ENCODE results near the gene PCNT. TPM values are rescaled to one million over a fixed set of nuclear protein-coding genes. Genes with fewer than 3 reads are reported as not detected.

Gene PCNT
- total and polyA plus RNA-seq, 2 of the 4 experiments (the other 2 are of a cell fraction): 10.0 to 19.4 TPM

- H3K23ac ChIP-seq (ENCODE audit: low read depth, low read length): peak overlapping the region; percentile 95
- no peak overlapping the region for H2BK20ac ChIP-seq (ENCODE audit: low read depth, low read length)
- peak overlapping the region; percentile 35; the same call in 1 of the 2 replicates for H4K5ac ChIP-seq (ENCODE audit: low read depth, low read length)
- peak overlapping the region; percentile 95 for H2AK9ac ChIP-seq (replicated peaks; ENCODE audit: low read depth, low read length, poor library complexity)
- no peak overlapping the region; the same call in 2 of the 3 replicates for H2BK15ac ChIP-seq (ENCODE audit: low read depth, low read length)
- H2AK5ac ChIP-seq (ENCODE audit: low read depth, low read length): peak overlapping the region; percentile 60
- in situ Hi-C loops (cut with MboI; ENCODE audit: low sequenced_read_pairs) (no loop called here), dilution Hi-C loops (cut with HindIII; ENCODE audit: low sequenced_read_pairs, unreplicated experiment) (no loop called here), intact Hi-C loops (cut with micrococcal nuclease) (loop anchor here (1.0 to 10.0 kb wide), 2 partner anchors 40 to 350 kb away; partner anchors contain the start of gene MCM3AP)
- H3K79me1 ChIP-seq (ENCODE audit: low read depth in 1 of 2, low read length in 2 of 2): peaks cover 17 to 59% of the 10 kb centered on the region in 2 experiments
- peak overlapping the region; percentile 69 for H3K56ac ChIP-seq (ENCODE audit: extremely low read depth, insufficient read depth, low read length)
- peak overlapping the region; percentile 30 to 87; a peak in 3 of 4 replicates for H4K8ac ChIP-seq (ENCODE audit: low read depth in 2 of 2, low read length in 2 of 2)
- peak overlapping the region; percentile 40 for H4K91ac ChIP-seq (ENCODE audit: insufficient read depth, low read depth, low read length)
- DNase-seq (peak; percentile 47), ATAC-seq (ENCODE audit: low read depth) (peak; percentile 3)
- ChIA-PET CTCF (interaction anchor here (1.2 kb wide), 1 partner anchor 18 kb away, joined by 3 read pairs; no protein-coding TSS in a partner anchor), POLR2A (ENCODE audit: unreplicated experiment) (no interaction called here)
- peak overlapping the region; percentile 62 for H2BK5ac ChIP-seq (ENCODE audit: low read depth, low read length, poor library complexity, severe bottlenecking)
- H3K27ac ChIP-seq (ENCODE audit: insufficient read depth, low read length): peak overlapping the region; percentile 72
- H3K4me3 ChIP-seq (ENCODE audit: insufficient read depth, low read depth, low read length): peak overlapping the region; percentile 82
- H2AFZ ChIP-seq (replicated peaks; ENCODE audit: low read length, poor library complexity): peak overlapping the region; percentile 91
- peak overlapping the region; percentile 87 for H3K4ac ChIP-seq (ENCODE audit: low read depth, low read length)
- no peak overlapping the region for H3K18ac ChIP-seq (ENCODE audit: low read depth, low read length)
- peaks cover 11% of the 10 kb centered on the region for H3K4me1 ChIP-seq (ENCODE audit: control insufficient read depth, insufficient read depth, low read length)
- H2BK120ac ChIP-seq (ENCODE audit: low read depth, low read length): no peak overlapping the region
- H3K36me3 ChIP-seq (ENCODE audit: control insufficient read depth, insufficient read depth, low read length): peaks cover 9% of the 10 kb centered on the region
- peak overlapping the region; percentile 85 for H3K9ac ChIP-seq (ENCODE audit: low read depth, low read length)
- peak overlapping the region; percentile 96 for H3K14ac ChIP-seq (replicated peaks; ENCODE audit: low read depth, low read length)
- H3K4me2 ChIP-seq (ENCODE audit: low read depth, low read length): peak overlapping the region; percentile 96
- H3K27me3 ChIP-seq (ENCODE audit: control insufficient read depth, insufficient read depth, low read length): no peaks in the 10 kb centered on the region
- H3K9me1 ChIP-seq (ENCODE audit: insufficient read depth, low read length): peaks cover 9% of the 10 kb centered on the region
- WGBS, 2 experiments (ENCODE audit: extremely low coverage in 2 of 2, insufficient read length in 1 of 2): 3% methylated on average over 18 of the region's 43 CpGs; no CpG with 5 or more reads in 1 of the 2 experiments
- TF ChIP-seq CTCF (conservative IDR thresholded peaks at IDR 0.05; ENCODE audit: low read depth, low read length) (peak; percentile 26; the same call in 1 of the 2 replicates), RAD21 (IDR thresholded peaks at IDR 0.05; ENCODE audit: low read length) (peak; percentile 12; the same call in 1 of the 2 replicates), RCOR1 (IDR thresholded peaks at IDR 0.05; ENCODE audit: insufficient replicate concordance, low read length) (no peak), MAZ (IDR thresholded peaks at IDR 0.05; ENCODE audit: borderline replicate concordance, low read depth, low read length) (peak; percentile 31; the same call in 1 of the 2 replicates), MXI1 (IDR thresholded peaks at IDR 0.05; ENCODE audit: borderline replicate concordance, low read depth, low read length) (peak; percentile 9; the same call in 1 of the 2 replicates)
- no TSS peak for BruUV-seq (replicated peaks)
- H4K20me1 ChIP-seq (ENCODE audit: insufficient read depth, low read length): peaks cover 13% of the 10 kb centered on the region
- no peaks in the 10 kb centered on the region for H3K9me3 ChIP-seq (ENCODE audit: control insufficient read depth, insufficient read depth, low read length)
Measured at GRCh38 chr21:46325073-46325912, 1.3 kb downstream of the PCNT start.
